GM21723 (cell line): ENCODE measurements around the gene PGRMC2.
A peak's percentile ranks its signal among the peaks of the same experiment; 100 is the strongest.

Source experiments
- ATAC-seq: cut with Tn5 transposase; IDR thresholded peaks from one replicate; pipeline ENCODE4 v1.9.1; 2021; ENCODE audit warnings: mild to moderate bottlenecking, moderate library complexity; ENCODE audit not compliant: unreplicated experiment

Gene PGRMC2

GRCh38 chr4:128287141-128287870, at the start of gene PGRMC2:
PGRMC2 (minus strand) TSS chr4:128287813; CDS start chr4:128287790, 23 bp downstream.
- peak; percentile 21 for ATAC-seq

- ATAC-seq, result no peak
Measured at GRCh38 chr4:128335541-128335940, 47.9 kb upstream of the PGRMC2 start.

- no peak for ATAC-seq
Measured at GRCh38 chr4:128334256-128334655, 46.6 kb upstream of the PGRMC2 start.

GRCh38 chr4:128333309-128334018, 45.9 kb upstream of the PGRMC2 start:
- no peak for ATAC-seq

GRCh38 chr4:128332081-128332480, 44.5 kb upstream of the PGRMC2 start:
- ATAC-seq, result no peak

GRCh38 chr4:128329638-128330037, 42.0 kb upstream of the PGRMC2 start:
- ATAC-seq, result no peak

- ATAC-seq, result no peak
Measured at GRCh38 chr4:128328106-128328505, 40.5 kb upstream of the PGRMC2 start.

GRCh38 chr4:128323401-128323800, 35.8 kb upstream of the PGRMC2 start:
- ATAC-seq, result no peak

- ATAC-seq, result no peak
Measured at GRCh38 chr4:128322986-128323385, 35.4 kb upstream of the PGRMC2 start.

GRCh38 chr4:128322311-128322710, 34.7 kb upstream of the PGRMC2 start:
- ATAC-seq, result no peak

- ATAC-seq, result no peak
Measured at GRCh38 chr4:128320656-128321055, 33.0 kb upstream of the PGRMC2 start.

- no peak for ATAC-seq
Measured at GRCh38 chr4:128315756-128316520, 28.3 kb upstream of the PGRMC2 start.

- ATAC-seq, result no peak
Measured at GRCh38 chr4:128311659-128312403, 24.2 kb upstream of the PGRMC2 start.

GRCh38 chr4:128310266-128310697, 22.7 kb upstream of the PGRMC2 start:
- ATAC-seq, result no peak

GRCh38 chr4:128309585-128309984, 22.0 kb upstream of the PGRMC2 start:
- ATAC-seq, result no peak

- no peak for ATAC-seq
Measured at GRCh38 chr4:128308986-128309385, 21.4 kb upstream of the PGRMC2 start.

- no peak for ATAC-seq
Measured at GRCh38 chr4:128307123-128307571, 19.5 kb upstream of the PGRMC2 start.

- no peak for ATAC-seq
Measured at GRCh38 chr4:128305942-128306341, 18.3 kb upstream of the PGRMC2 start.

GRCh38 chr4:128303986-128304385, 16.4 kb upstream of the PGRMC2 start:
- no peak for ATAC-seq

GRCh38 chr4:128303405-128303785, 15.8 kb upstream of the PGRMC2 start:
- no peak for ATAC-seq

- no peak for ATAC-seq
Measured at GRCh38 chr4:128301979-128302378, 14.4 kb upstream of the PGRMC2 start.
